K562 treated with DMSO at 1 percent for 4 hours (cell line): ENCODE results near the gene CT45A10. TPM values are rescaled to one million over a fixed set of nuclear protein-coding genes. Genes with fewer than 3 reads are reported as not detected.

ENCODE experiments used
- total RNA-seq: library from RNA; unstranded; fragments of 300-600 nt; gene quantifications from 2 replicates; pipeline ENCODE4 v1.2.3, GENCODE V29; 2022; ENCODE audit not compliant: insufficient read depth

Gene CT45A10, protein sequence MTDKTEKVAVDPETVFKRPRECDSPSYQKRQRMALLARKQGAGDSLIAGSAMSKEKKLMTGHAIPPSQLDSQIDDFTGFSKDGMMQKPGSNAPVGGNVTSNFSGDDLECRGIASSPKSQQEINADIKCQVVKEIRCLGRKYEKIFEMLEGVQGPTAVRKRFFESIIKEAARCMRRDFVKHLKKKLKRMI
- total RNA-seq = 11.6 and 12.5 TPM in 2 replicates

GRCh38 chrX:135893294-135893817 lies at the start of gene CT45A10, which contains the start of gene SAGE1:
CT45A10 (minus strand) TSS chrX:135893444; CDS start chrX:135885344, 8,100 bp downstream.
SAGE1 (plus strand) TSS chrX:135893716; CDS start chrX:135896243, 2,527 bp downstream.

GRCh38 chrX:135871712-135872111 lies 21.5 kb downstream of the CT45A10 start, which contains the start of gene CT45A9:
CT45A9 (minus strand) TSS chrX:135871812; CDS start chrX:135868061, 3,751 bp downstream.

GRCh38 chrX:135854438-135854837 lies 38.8 kb downstream of the CT45A10 start, which contains the start of gene CT45A8:
CT45A8 (minus strand) TSS chrX:135854538; CDS start chrX:135850783, 3,755 bp downstream.

GRCh38 chrX:135837180-135837579 lies 56.1 kb downstream of the CT45A10 start, which contains the start of gene CT45A7:
CT45A7 (minus strand) TSS chrX:135837280; CDS start chrX:135833533, 3,747 bp downstream.

Other genes starting within 250 kb of the CT45A10 start
- gene CT45A1, start 179.8 kb downstream of the CT45A10 start, total RNA-seq = 1.6 TPM in 1 of 2 replicates, not detected in the other
- gene CT45A3, start 125.3 kb downstream of the CT45A10 start, total RNA-seq = not detected in 2 replicates
- not detected in 2 replicates for gene CT45A5, start 107.9 kb downstream of the CT45A10 start, total RNA-seq
- not detected in 2 replicates for gene CT45A6, start 90.7 kb downstream of the CT45A10 start, total RNA-seq
- 1.2 TPM in 1 of 2 replicates, not detected in the other for gene CT45A2, start 73.4 kb downstream of the CT45A10 start, total RNA-seq
- not detected in 2 replicates for gene CT45A7, start 56.2 kb downstream of the CT45A10 start, total RNA-seq
- gene CT45A8, start 38.9 kb downstream of the CT45A10 start, total RNA-seq = not detected in 2 replicates
- not detected in 2 replicates for gene CT45A9, start 21.6 kb downstream of the CT45A10 start, total RNA-seq
- gene SAGE1, start 272 bp upstream of the CT45A10 start, total RNA-seq = 15.2 and 15.9 TPM in 2 replicates
- gene MMGT1, start 80.5 kb upstream of the CT45A10 start, total RNA-seq = 13.4 and 13.8 TPM in 2 replicates
- 6.3 and 7.3 TPM in 2 replicates for gene SLC9A6, start 92.0 kb upstream of the CT45A10 start, total RNA-seq